Central memory CD8-positive, alpha-beta T cell (primary cell): ENCODE results near the gene VEGFB.

Experiments used
- ATAC-seq: fragments of 150-1000 bp; cut with Tn5 transposase; replicated peaks from 2 replicates; pipeline ENCODE4 v1.10.0; 2022; ENCODE audit warnings: mild to moderate bottlenecking, moderate FRiP score, moderate number of reproducible peaks; ENCODE audit not compliant: poor library complexity, severe bottlenecking; ENCODE audit errors: extremely low read depth
- DNase-seq, 2 donors: peaks; one replicate each; pipeline ENCODE4 v3.0.0; 2021; ENCODE audit warnings: low spot score in 2 of 2
- H3K27ac Mint-ChIP-seq: one replicate; pipeline ENCODE4 v1.8.0; 2022; ENCODE audit warnings: low read depth, mild to moderate bottlenecking, moderate library complexity, mixed read lengths
- H3K27me3 Mint-ChIP-seq: one replicate; pipeline ENCODE4 v1.8.0; 2022; ENCODE audit warnings: mixed read lengths
- H3K36me3 Mint-ChIP-seq: one replicate; pipeline ENCODE4 v1.8.0; 2022; ENCODE audit warnings: mild to moderate bottlenecking, moderate library complexity, mixed read lengths; ENCODE audit not compliant: insufficient read depth
- H3K4me1 Mint-ChIP-seq: one replicate; pipeline ENCODE4 v1.8.0; 2022; ENCODE audit warnings: mixed read lengths
- H3K4me3 Mint-ChIP-seq: one replicate; pipeline ENCODE4 v1.8.0; 2022; ENCODE audit warnings: mild to moderate bottlenecking, moderate library complexity, mixed read lengths
- H3K9me3 Mint-ChIP-seq: one replicate; pipeline ENCODE4 v1.8.0; 2022; ENCODE audit warnings: mixed read lengths

Gene VEGFB

GRCh38 chr11:64233913-64234586 is at the start of gene VEGFB:
Gene VEGFB, plus strand, starts transcription at chr11:64234584. Its CDS starts 250 bp downstream, at chr11:64234834.
- Mint-ChIP-seq H3K9me3 (no peaks in the 10 kb centered on the region), H3K4me3 (peak within 1 kb of the TSS; percentile 85), H3K27ac (peak within 1 kb of the TSS; percentile 10), H3K36me3 (peaks cover 10% of the 10 kb centered on the region), H3K4me1 (peaks cover 27% of the 10 kb centered on the region), H3K27me3 (no peaks in the 10 kb centered on the region)
- ATAC-seq (peak; percentile 25), DNase-seq (no peak)

DNA sequence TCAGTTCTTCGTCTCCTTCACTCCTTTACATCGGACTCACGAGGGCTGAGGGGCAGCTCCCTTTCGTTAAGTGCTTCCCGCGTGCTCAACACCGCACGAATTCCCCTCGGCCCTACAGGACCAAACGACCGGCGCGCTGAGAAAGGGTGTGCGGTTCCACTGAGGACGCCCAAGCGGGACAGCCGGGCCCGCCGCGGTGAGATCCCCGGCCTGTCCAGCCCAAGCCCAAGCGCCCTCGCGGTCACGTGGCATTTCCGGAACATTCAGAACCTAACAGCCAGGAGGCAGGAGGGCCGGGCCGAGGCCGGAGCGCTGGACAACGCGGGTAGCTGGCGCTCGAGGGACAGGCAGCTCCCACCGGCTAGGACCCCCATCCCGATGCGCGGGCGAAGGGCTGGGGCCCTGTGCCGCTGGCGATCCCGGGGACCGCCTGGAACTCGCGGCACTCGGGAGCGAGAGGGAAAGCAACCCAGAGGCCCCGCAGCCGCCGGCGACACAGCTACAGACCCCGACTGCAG is 49.1 kb upstream of the VEGFB start:
- Mint-ChIP-seq H3K4me1 (peaks cover 16% of the 10 kb centered on the region), H3K4me3 (no peak overlapping the region), H3K27ac (no peak overlapping the region), H3K27me3 (no peaks in the 10 kb centered on the region), H3K9me3 (no peaks in the 10 kb centered on the region), H3K36me3 (peaks cover 18% of the 10 kb centered on the region)
- DNase-seq, result no peak
- ATAC-seq, result no peak

- Mint-ChIP-seq H3K4me1 (peaks cover 16% of the 10 kb centered on the region), H3K27me3 (no peaks in the 10 kb centered on the region), H3K36me3 (peaks cover 19% of the 10 kb centered on the region), H3K4me3 (no peak within 1 kb of the TSS), H3K27ac (no peak within 1 kb of the TSS), H3K9me3 (no peaks in the 10 kb centered on the region)
- DNase-seq (peak; percentile 94 to 100), ATAC-seq (peak; percentile 94)
Measured at GRCh38 chr11:64185693-64186491, 48.5 kb upstream of the VEGFB start, which contains the start of gene STIP1. Gene STIP1, plus strand, starts transcription at chr11:64186171. Its CDS starts 91 bp downstream, at chr11:64186262.

DNA sequence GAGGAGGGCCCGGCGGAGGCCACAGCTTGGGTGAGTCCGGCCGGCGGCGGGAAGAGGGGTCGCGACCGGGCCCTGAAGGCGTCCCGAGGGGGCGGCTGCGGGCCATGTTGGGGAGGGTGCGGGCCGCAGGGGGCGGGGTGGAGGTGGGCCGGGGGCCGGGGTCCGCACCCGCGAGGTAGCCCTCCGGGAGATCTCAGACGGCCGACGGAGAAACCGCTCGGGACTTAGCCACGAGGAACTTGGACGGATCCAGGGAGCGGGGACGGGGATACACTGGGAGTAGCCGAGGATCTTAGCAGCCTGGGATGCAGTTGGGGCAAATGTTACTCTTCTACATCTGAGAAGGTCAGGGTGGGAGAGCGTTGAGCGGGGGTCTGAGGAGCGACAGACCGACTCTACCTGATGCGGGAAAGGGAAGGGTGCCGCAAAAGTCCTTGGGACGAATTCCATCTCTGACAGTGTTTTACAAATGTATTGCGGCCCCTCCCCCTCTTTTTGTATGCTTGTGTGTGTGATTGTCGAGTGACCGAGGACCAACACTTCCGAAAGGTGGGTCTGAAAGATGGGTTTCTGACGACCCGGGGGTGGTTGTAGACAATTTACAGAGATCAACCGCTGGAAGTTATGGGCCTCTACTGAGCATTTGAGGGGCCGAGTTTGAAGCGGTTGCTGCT is 47.8 kb upstream of the VEGFB start:
- Mint-ChIP-seq H3K4me3 (no peak overlapping the region), H3K4me1 (peaks cover 16% of the 10 kb centered on the region)
- DNase-seq, result no peak

DNA sequence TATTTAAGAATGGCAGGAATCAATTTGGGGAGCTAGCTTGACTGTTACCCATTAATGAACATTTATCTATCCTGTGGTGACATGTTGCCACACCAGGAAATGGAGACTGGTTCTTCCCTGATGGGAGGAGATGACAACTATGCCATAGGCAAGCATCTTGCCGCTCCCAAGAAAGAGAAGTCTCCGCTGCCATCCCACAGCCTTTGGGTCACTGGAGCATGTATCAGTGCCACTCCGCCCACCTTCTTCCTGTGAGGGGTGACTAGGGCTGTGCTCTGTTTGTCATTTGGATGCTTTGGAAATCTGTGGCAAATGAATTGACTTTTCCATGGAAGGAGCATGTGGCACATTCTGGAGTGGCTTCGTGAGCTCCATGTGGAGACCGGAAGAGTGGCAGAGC is 42.0 kb upstream of the VEGFB start:
- no peak for ATAC-seq
- DNase-seq, result no peak
- H3K9me3 Mint-ChIP-seq, result no peaks in the 10 kb centered on the region
- no peaks in the 10 kb centered on the region for H3K27me3 Mint-ChIP-seq
- H3K4me3 Mint-ChIP-seq, result no peak overlapping the region
- no peaks in the 10 kb centered on the region for H3K4me1 Mint-ChIP-seq
- H3K36me3 Mint-ChIP-seq, result peaks cover 39% of the 10 kb centered on the region
- H3K27ac Mint-ChIP-seq, result no peak overlapping the region

More for the DNA sequence above, 47.8 kb upstream of the VEGFB start:
- no peak for ATAC-seq
- no peak overlapping the region for H3K27ac Mint-ChIP-seq
- peaks cover 17% of the 10 kb centered on the region for H3K36me3 Mint-ChIP-seq
- no peaks in the 10 kb centered on the region for H3K9me3 Mint-ChIP-seq
- no peaks in the 10 kb centered on the region for H3K27me3 Mint-ChIP-seq

- Mint-ChIP-seq H3K36me3 (peaks cover 71% of the 10 kb centered on the region), H3K4me3 (no peak overlapping the region), H3K4me1 (no peaks in the 10 kb centered on the region), H3K27ac (no peak overlapping the region), H3K9me3 (no peaks in the 10 kb centered on the region), H3K27me3 (no peaks in the 10 kb centered on the region)
- DNase-seq (no peak), ATAC-seq (no peak)
Measured at GRCh38 chr11:64196626-64197025, 37.8 kb upstream of the VEGFB start.

DNA sequence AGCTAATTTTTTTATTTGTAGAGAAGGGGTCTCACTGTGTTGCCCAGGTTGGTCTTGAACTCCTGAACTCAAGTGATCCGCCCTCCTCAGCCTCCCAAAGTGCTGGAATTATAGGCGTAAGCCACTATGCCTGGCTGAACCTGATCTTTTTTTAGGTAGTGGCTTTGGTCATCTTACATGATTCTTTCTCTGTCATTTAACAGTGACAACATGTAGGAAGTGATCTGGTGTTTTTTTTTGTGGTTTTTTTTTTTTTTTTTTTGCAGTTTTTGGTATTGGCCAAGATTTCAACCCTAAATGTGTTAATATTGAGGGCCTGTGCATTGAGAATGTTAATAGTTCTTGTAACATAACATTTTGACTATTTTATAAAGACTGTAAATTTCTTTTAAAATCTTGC is 35.9 kb upstream of the VEGFB start:
- no peak overlapping the region for H3K27ac Mint-ChIP-seq
- no peaks in the 10 kb centered on the region for H3K27me3 Mint-ChIP-seq
- H3K9me3 Mint-ChIP-seq, result no peaks in the 10 kb centered on the region
- no peak overlapping the region for H3K4me3 Mint-ChIP-seq
- DNase-seq, result no peak
- peaks cover 6% of the 10 kb centered on the region for H3K4me1 Mint-ChIP-seq
- H3K36me3 Mint-ChIP-seq, result peaks cover 81% of the 10 kb centered on the region
- ATAC-seq, result no peak

GRCh38 chr11:64201543-64201942 is 32.8 kb upstream of the VEGFB start:
- DNase-seq (no peak), ATAC-seq (no peak)
- H3K36me3 Mint-ChIP-seq, result peaks cover 72% of the 10 kb centered on the region
- peaks cover 16% of the 10 kb centered on the region for H3K4me1 Mint-ChIP-seq
- no peaks in the 10 kb centered on the region for H3K27me3 Mint-ChIP-seq
- no peak overlapping the region for H3K27ac Mint-ChIP-seq
- no peak overlapping the region for H3K4me3 Mint-ChIP-seq
- H3K9me3 Mint-ChIP-seq, result no peaks in the 10 kb centered on the region

DNA sequence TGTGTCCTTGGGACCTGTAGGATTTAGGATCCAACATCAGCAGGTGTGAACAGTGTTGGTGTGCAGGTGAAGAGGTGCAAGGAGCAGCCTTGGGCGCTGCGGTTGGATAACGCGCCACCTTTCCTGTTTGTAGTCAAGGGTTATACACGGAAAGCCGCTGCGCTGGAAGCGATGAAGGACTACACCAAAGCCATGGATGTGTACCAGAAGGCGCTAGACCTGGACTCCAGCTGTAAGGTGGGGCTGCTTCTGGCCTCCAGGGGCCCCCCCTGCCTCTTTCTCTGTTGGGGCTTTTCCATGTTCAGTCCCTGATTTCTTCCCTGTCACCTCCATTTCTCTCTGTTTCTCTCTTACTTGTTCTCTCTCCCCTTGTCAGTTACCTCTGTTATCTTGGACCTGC is 31.4 kb upstream of the VEGFB start:
- Mint-ChIP-seq H3K4me3 (no peak overlapping the region), H3K27me3 (no peaks in the 10 kb centered on the region), H3K4me1 (peaks cover 20% of the 10 kb centered on the region), H3K36me3 (peaks cover 65% of the 10 kb centered on the region), H3K9me3 (no peaks in the 10 kb centered on the region), H3K27ac (no peak overlapping the region)
- DNase-seq (no peak), ATAC-seq (no peak)

- Mint-ChIP-seq H3K9me3 (no peaks in the 10 kb centered on the region), H3K36me3 (peaks cover 59% of the 10 kb centered on the region), H3K27me3 (no peaks in the 10 kb centered on the region), H3K4me3 (no peak overlapping the region), H3K4me1 (peaks cover 26% of the 10 kb centered on the region), H3K27ac (no peak overlapping the region)
- no peak for DNase-seq
- no peak for ATAC-seq
Measured at GRCh38 chr11:64203421-64204079, 30.8 kb upstream of the VEGFB start.

- H3K9me3 Mint-ChIP-seq, result no peaks in the 10 kb centered on the region
- peak overlapping the region; percentile 62 for H3K27ac Mint-ChIP-seq
- DNase-seq (no peak), ATAC-seq (no peak)
- no peak overlapping the region for H3K4me3 Mint-ChIP-seq
- no peaks in the 10 kb centered on the region for H3K27me3 Mint-ChIP-seq
- H3K36me3 Mint-ChIP-seq, result peaks cover 54% of the 10 kb centered on the region
- peaks cover 31% of the 10 kb centered on the region for H3K4me1 Mint-ChIP-seq
Measured at GRCh38 chr11:64204080-64204440, 30.3 kb upstream of the VEGFB start.

DNA sequence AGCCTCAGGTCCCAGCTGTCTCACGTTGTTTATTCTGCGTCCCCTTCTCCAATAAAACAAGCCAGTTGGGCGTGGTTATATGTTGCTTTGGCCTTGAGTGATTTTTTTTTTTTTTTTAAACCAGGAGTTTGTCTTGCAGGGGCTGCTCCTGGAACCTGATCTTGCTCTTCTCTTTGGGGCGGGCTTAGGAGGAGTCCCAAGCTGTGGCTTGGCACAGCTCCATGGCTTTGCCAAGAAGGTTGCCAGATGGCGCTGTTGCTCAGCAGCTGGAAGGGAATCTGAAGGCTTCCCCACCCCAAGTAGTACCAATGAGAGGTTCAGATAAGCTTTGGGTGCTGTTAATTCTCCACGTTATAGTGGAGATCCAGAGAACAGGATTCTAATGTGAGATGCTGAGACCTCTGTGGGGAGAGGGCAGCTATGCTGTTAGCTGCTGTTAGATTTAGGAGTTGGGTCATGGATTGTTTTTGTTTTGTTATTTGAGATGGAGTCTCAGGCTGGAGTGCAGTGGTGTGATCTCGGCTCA is 29.9 kb upstream of the VEGFB start:
- Mint-ChIP-seq H3K36me3 (peaks cover 50% of the 10 kb centered on the region), H3K9me3 (no peaks in the 10 kb centered on the region), H3K27me3 (no peaks in the 10 kb centered on the region), H3K4me1 (peaks cover 34% of the 10 kb centered on the region), H3K4me3 (peak overlapping the region; percentile 57), H3K27ac (peak overlapping the region; percentile 62)
- ATAC-seq (peak; percentile 57), DNase-seq (peak; percentile 70 to 80)
